ENCODE data around the gene PAQR7. TPM values are rescaled to one million over a fixed set of nuclear protein-coding genes. Genes with fewer than 3 reads are reported as not detected.

The PAQR7 gene
- total RNA-seq, 2 donors from 2014 or later: 0.85 to 2.9 TPM

DNA sequence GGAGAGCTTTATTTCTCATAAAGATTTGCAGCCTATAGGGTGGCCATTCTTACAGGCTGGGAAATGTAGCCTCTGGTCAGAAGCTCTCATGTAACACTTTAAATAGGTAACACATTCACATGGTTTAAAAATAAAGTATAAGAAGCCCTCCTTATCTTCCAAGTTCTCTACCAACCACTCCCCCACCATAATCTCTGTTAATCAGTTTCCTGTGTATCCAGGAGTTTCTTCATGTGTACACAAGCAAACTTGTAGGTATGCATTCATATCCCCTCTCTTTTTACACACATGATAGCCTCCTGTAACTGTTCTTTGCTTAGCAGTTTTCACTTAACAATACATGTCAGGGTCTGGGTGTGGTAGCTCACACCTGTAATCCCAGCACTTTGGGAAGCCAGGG lies 35.7 kb upstream of the PAQR7 start:
- no peaks in the 10 kb centered on the region for H3K36me3 ChIP-seq
- peaks cover 0 to 12% of the 10 kb centered on the region in 2 donors for H3K4me1 ChIP-seq
- H3K27me3 ChIP-seq: no peaks in the 10 kb centered on the region
- no peak for DNase-seq (ENCODE audit: low spot score)
- no peak overlapping the region for H3K4me3 ChIP-seq
- no peak overlapping the region for H3K27ac ChIP-seq
- no peaks in the 10 kb centered on the region for H3K9me3 ChIP-seq
- TF ChIP-seq, protein P1, sequence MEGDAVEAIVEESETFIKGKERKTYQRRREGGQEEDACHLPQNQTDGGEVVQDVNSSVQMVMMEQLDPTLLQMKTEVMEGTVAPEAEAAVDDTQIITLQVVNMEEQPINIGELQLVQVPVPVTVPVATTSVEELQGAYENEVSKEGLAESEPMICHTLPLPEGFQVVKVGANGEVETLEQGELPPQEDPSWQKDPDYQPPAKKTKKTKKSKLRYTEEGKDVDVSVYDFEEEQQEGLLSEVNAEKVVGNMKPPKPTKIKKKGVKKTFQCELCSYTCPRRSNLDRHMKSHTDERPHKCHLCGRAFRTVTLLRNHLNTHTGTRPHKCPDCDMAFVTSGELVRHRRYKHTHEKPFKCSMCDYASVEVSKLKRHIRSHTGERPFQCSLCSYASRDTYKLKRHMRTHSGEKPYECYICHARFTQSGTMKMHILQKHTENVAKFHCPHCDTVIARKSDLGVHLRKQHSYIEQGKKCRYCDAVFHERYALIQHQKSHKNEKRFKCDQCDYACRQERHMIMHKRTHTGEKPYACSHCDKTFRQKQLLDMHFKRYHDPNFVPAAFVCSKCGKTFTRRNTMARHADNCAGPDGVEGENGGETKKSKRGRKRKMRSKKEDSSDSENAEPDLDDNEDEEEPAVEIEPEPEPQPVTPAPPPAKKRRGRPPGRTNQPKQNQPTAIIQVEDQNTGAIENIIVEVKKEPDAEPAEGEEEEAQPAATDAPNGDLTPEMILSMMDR (IDR thresholded peaks at IDR 0.05): no peak

- TF ChIP-seq, protein P1 (IDR thresholded peaks at IDR 0.05): no peak
- no peaks in the 10 kb centered on the region for H3K9me3 ChIP-seq
- H3K27me3 ChIP-seq: no peaks in the 10 kb centered on the region
- no peak overlapping the region for H3K4me3 ChIP-seq
- H3K4me1 ChIP-seq: peaks cover 0 to 28% of the 10 kb centered on the region in 2 donors
- H3K36me3 ChIP-seq: no peaks in the 10 kb centered on the region
- H3K27ac ChIP-seq: no peak overlapping the region
- DNase-seq (ENCODE audit: low spot score): no peak
Observed at GRCh38 chr1:25909040-25909439, 33.5 kb upstream of the PAQR7 start.

DNA sequence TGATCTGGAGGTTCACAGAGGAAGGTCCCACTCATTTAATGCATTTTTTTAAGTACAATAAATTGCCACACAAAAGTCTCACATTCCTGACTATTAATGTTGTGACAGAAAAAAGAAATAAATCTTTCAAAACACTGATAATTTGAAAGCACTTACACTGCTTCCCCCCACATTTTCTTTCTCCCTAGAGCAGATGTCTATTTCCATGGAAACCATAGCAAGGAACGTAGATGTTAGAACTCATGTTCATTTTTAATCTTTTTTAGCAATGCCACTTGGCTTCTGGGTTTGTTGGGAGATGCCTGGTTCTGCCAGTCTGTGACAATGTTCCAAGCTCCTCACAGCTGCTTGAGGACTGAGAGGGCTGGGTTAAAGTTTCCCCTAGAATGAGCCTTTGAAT lies 32.7 kb upstream of the PAQR7 start:
- DNase-seq (ENCODE audit: low spot score): no peak
- Histone ChIP-seq H3K36me3 (no peaks in the 10 kb centered on the region), H3K27me3 (no peaks in the 10 kb centered on the region), H3K9me3 (no peaks in the 10 kb centered on the region), H3K4me3 (no peak overlapping the region), H3K27ac (no peak overlapping the region), H3K4me1 (peaks cover 0 to 30% of the 10 kb centered on the region in 2 donors)
- TF ChIP-seq, protein P1 (IDR thresholded peaks at IDR 0.05): no peak

DNA sequence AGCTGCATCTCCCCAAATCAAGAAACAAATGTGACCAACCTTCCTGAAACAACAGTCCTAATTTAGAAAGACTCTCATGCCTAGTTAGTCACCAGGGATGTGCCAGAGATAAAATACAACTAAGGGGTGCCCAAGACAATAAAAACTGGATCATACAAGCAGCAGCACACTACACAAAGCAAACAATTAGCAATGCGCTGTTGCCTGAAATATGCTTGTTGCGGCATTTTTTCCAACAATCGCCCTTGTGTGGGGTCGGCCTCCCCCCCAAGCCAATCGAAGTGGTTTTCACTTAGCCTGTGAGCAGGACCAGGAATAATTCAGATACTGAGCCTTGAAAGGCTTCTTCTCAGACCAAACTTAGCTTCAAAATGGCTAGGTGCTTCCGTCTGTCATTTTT lies 32.1 kb upstream of the PAQR7 start:
- TF ChIP-seq, protein P1 (IDR thresholded peaks at IDR 0.05): no peak
- DNase-seq (ENCODE audit: low spot score): no peak
- Histone ChIP-seq H3K27me3 (no peaks in the 10 kb centered on the region), H3K27ac (peak overlapping the region in 1 of 2 donors; percentile 75), H3K4me1 (peaks cover 0 to 30% of the 10 kb centered on the region in 2 donors), H3K36me3 (no peaks in the 10 kb centered on the region), H3K9me3 (no peaks in the 10 kb centered on the region), H3K4me3 (no peak overlapping the region)

GRCh38 chr1:25906644-25907300 lies 31.3 kb upstream of the PAQR7 start:
- Histone ChIP-seq H3K27me3 (no peaks in the 10 kb centered on the region), H3K9me3 (no peaks in the 10 kb centered on the region), H3K4me1 (peaks cover 0 to 30% of the 10 kb centered on the region in 2 donors), H3K36me3 (no peaks in the 10 kb centered on the region), H3K27ac (peak overlapping the region; percentile 43 to 75), H3K4me3 (peak overlapping the region; percentile 47 to 76)
- no peak for DNase-seq (ENCODE audit: low spot score)
- TF ChIP-seq, protein P1 (IDR thresholded peaks at IDR 0.05): no peak

Measured in right atrium auricular region (tissue), 2 donors.